SKM-1 treated with dmso at 0.1 percent for 144 hours (cell line): ENCODE results near the gene OVCH1.
A peak's percentile ranks its signal among the peaks of the same experiment; 100 is the strongest.
"Not testable (repeated sequence)": the region's sequence is repeated elsewhere in the genome, so short reads cannot be mapped to it uniquely, and the experiment has no call there.

Experiments
- DNase-seq: peaks from one replicate; lab custom pipeline; 2025; ENCODE audit not compliant: unreplicated experiment; lab: John Stamatoyannopoulos, UW

OVCH1 gene

GRCh38 chr12:29414368-29414767 is 83.1 kb downstream of the OVCH1 start:
- no peak for DNase-seq

GRCh38 chr12:29405561-29405960 is 91.9 kb downstream of the OVCH1 start:
- DNase-seq: no peak

DNA sequence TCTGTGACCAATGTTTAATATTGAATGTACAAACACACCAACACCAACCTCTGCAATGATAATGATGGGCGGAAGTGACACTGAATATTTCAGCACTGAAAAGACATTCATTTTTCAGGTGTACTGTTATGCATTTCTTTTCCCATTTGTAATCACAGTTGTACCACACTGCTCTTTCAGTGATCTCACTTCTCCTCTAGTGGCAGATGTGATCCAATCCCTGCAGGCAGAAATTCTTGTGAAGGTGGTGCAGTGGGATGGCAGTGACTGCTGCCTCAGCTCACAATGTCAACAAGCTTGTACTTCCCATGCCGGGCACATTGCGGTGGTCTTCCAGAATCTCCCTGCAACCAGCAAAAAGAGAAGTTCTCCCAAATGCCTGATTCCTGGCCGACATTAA is 93.5 kb downstream of the OVCH1 start:
- DNase-seq: no peak

GRCh38 chr12:29402437-29402836 is 95.0 kb downstream of the OVCH1 start:
- DNase-seq: no peak

DNA sequence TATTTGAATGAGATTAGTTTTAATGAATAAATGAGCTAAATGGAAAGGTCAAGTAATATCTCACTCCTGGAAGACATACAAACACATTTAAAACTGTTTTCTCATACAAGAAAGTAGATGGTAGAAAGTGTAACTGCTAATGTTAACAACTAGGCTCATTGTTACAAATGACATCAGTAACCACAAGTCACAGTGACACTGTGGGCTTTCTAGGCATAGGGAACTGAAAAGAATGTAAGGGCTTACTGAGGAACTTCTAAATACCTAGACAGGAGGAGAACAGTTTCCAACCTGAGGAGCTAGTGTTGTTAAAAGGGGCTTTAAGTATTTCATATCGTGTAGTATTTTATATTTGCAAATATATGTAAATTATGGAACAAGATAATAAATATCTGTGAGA is 99.0 kb downstream of the OVCH1 start:
- DNase-seq: no peak

DNA sequence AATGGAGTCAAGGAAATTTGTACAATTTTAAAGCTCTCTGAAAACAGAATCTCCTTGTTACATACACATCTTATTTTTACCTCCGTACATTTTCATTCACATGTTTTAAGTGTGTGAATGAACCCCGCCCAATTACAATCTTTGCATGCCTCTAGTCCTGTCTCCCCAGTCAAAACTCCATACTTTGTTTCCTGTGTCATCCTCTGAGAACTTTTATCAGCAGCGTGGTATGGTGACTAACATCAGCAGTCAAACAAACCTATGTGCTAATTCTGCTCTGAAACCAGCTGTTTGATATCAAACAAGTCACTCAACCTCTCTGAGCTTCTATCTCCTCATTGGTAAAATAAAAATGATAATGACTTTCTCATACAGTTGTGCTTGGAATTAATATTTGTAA is 100.7 kb downstream of the OVCH1 start:
- DNase-seq: no peak

- no peak for DNase-seq
These were observed 102.1 kb downstream of the OVCH1 start for GRCh38 chr12:29395356-29395755.

DNA sequence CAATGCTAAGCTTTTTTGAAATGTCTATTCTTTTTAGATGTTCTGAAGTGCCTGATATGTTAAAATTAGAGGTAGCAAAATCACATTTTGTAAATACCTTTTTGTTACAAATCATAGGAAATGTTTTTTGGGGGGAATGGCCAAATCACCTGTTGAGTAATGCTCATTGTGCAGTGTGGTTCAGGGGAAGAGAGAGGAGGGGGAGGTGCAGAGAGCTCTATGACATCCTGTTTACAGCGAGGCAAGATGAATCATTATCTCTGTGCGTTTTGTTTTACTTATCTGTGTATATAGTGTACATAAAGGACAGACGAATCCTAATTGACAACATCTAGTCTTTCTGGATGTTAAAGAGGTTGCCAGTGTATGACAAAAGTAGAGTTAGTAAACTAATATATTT is 107.1 kb downstream of the OVCH1 start:
- DNase-seq: not testable (repeated sequence)

DNA sequence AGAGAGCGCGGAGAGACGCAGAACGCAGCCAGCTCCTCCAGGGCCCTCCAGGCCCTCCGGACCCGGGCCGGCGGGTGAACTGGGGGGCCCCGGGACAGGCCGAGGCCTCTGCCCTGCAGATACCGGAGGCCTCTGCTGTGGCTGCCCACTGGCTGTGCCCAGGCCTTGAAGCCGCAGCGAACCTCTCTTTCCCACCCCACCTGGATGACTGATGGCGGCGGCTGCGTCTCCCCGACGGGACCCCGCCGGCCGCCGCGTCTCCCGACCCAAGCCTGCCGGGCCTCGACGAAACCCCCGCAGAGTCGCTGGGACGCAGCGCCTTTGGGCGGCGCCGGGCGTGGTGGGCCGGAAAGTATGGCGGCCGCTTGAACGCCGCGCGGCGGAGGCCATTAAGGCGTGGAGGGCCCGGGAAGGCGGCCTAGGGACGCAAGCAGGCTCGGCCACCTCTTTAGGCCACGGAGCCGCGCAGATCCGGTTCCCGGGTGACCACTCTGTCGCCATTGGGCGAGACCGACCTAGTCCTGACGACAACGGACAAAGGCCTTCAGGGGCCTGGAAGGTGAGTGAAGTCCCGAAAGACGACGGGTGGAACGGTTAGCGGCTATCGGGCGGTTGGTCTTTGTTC is 108.1 kb downstream of the OVCH1 start:
- DNase-seq: no peak

GRCh38 chr12:29386084-29386680 is 111.3 kb downstream of the OVCH1 start:
- not testable (repeated sequence) for DNase-seq

DNA sequence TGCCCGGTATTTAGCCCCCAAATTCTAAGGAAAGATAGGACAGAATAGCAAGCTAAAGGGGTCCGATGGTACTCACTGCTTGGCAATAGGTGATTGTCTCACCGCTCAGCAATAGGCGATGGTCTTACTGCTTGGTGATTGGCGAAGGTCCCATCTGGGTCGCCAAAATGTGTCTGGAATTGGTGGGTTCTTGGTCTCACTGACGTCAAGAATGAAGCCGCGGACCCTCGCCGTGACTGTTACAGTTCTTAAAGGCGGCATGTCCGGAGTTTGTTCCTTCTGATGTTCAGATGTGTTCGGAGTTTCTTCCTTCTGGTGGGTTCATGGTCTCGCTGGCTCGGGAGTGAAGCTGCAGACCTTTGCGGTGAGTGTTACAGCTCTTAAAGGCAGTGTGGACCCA is 112.3 kb downstream of the OVCH1 start:
- DNase-seq: not testable (repeated sequence)

GRCh38 chr12:29382251-29382650 is 115.2 kb downstream of the OVCH1 start:
- DNase-seq: no peak

DNA sequence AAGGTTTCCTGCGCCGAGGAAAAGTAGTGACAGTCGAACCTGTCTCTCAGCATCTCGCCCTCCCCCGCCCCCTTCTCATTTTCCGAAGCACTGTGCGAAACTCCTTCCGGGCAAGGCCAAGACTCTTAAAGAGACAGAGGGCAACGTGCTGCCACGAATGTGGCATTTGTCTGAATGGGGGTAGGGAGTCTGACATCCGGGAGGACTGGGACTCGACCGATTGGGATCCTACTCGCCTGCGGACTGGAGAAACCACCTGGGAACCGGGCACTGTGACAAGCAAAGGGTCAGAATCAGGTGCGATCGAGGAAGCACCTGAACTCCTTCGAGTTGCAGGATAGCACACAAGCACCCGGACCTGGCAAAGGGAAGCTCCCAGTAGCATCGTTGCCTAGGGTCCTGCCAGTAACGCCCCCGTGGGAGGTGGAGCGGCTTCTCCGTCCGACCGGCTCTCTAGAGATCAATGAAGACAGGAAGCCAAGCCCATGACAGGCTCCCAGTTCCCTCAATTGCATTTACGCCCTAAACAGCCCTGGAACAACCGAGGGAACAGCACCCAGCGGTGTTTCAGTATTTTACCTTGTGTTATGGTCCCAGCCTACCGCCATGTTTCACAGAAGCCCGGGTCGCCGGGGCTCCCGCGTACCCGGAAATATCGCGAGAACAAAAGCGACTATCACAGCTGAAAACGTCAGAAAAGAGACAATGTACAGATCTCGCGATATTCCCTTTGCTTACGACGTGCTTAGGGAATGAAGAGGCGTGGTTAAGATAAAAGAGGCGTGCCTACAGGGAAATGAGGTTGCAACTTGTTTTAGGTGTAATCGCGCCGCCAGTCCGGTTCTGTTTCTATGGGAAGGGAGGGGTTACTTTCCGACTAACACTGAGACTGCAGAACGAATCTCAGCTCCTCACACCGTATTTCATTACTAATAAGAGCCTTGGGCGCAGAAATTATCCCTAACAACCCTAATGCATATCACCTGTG is 116.7 kb downstream of the OVCH1 start, which contains the start of gene ERGIC2:
Gene ERGIC2 (minus strand): TSS at position 637 of the 988 bp plus-strand sequence. CDS start 9,539 bp downstream, outside the sequence.
- DNase-seq: peak; percentile 90
